ENCODE data around the gene QRFP.

Gene QRFP

GRCh38 chr9:130871395-130872062 lies 25.1 kb downstream of the QRFP start:
- DNase-seq (ENCODE audit: low spot score), result no peak

- DNase-seq (ENCODE audit: low spot score), result no peak
Observed at GRCh38 chr9:130870491-130871381, 25.9 kb downstream of the QRFP start.

GRCh38 chr9:130869250-130869649 lies 27.4 kb downstream of the QRFP start:
- DNase-seq (ENCODE audit: low spot score), result no peak

- no peak for DNase-seq (ENCODE audit: low spot score)
Observed at GRCh38 chr9:130868230-130868629, 28.4 kb downstream of the QRFP start.

GRCh38 chr9:130867556-130867955 lies 29.1 kb downstream of the QRFP start:
- DNase-seq (ENCODE audit: low spot score), result no peak

- DNase-seq (ENCODE audit: low spot score), result peak; percentile 60
Observed at GRCh38 chr9:130866474-130866965, 30.1 kb downstream of the QRFP start.

GRCh38 chr9:130865921-130866320 lies 30.7 kb downstream of the QRFP start:
- DNase-seq (ENCODE audit: low spot score), result no peak

- DNase-seq (ENCODE audit: low spot score), result no peak
Observed at GRCh38 chr9:130864541-130864940, 32.1 kb downstream of the QRFP start.

GRCh38 chr9:130862747-130863146 lies 33.9 kb downstream of the QRFP start:
- DNase-seq (ENCODE audit: low spot score), result no peak

GRCh38 chr9:130862217-130862616 lies 34.4 kb downstream of the QRFP start:
- DNase-seq (ENCODE audit: low spot score), result no peak

GRCh38 chr9:130861372-130862180 lies 35.0 kb downstream of the QRFP start:
- no peak for DNase-seq (ENCODE audit: low spot score)

- DNase-seq (ENCODE audit: low spot score), result no peak
Observed at GRCh38 chr9:130860458-130861316, 35.9 kb downstream of the QRFP start.

GRCh38 chr9:130858739-130859705 lies 37.6 kb downstream of the QRFP start:
- DNase-seq (ENCODE audit: low spot score), result no peak

- DNase-seq (ENCODE audit: low spot score), result no peak
Observed at GRCh38 chr9:130857864-130858738, 38.5 kb downstream of the QRFP start.

- DNase-seq (ENCODE audit: low spot score), result no peak
Observed at GRCh38 chr9:130856474-130856873, 40.1 kb downstream of the QRFP start.

- no peak for DNase-seq (ENCODE audit: low spot score)
Observed at GRCh38 chr9:130854835-130855234, 41.8 kb downstream of the QRFP start.

- no peak for DNase-seq (ENCODE audit: low spot score)
Observed at GRCh38 chr9:130854092-130854491, 42.5 kb downstream of the QRFP start.

- no peak for DNase-seq (ENCODE audit: low spot score)
Observed at GRCh38 chr9:130852801-130853200, 43.8 kb downstream of the QRFP start.

- DNase-seq (ENCODE audit: low spot score), result no peak
Observed at GRCh38 chr9:130849356-130849755, 47.3 kb downstream of the QRFP start.
